OCI-LY7 (cell line): Measurements from ENCODE around the gene SPATA16. TPM values are rescaled to one million over a fixed set of nuclear protein-coding genes. Genes with fewer than 3 reads are reported as not detected.

Experiments
- BruUV-seq: library from RNA; stranded (reverse); fragments of 400-500 nt; replicated peaks from 2 replicates; lab custom pipeline; 2021; lab: Mats Ljungman, UMichigan
- CTCF ChIA-PET: fragments of 300-600 bp; sonication (Branson Sonifier 250); formaldehyde crosslinking; loops from one replicate; lab custom pipeline; 2022; ENCODE audit warnings: antibody characterized with exemption; ENCODE audit not compliant: unreplicated experiment; lab: Charles Lee
- POLR2A ChIA-PET: fragments of 300-600 bp; sonication (Branson Sonifier 250); formaldehyde crosslinking; loops from one replicate; lab custom pipeline; 2022; ENCODE audit warnings: antibody characterized with exemption; lab: Charles Lee
- DNase-seq: peaks from one replicate; pipeline ENCODE4 v3.0.0-alpha.2; 2015; ENCODE audit warnings: low spot score
- H2AFZ ChIP-seq: fragments of 200-600 bp; sonication (generic), shearing (Covaris generic); 2 replicates; pipeline ENCODE4 v1.6.1; 2014; ENCODE audit warnings: mild to moderate bottlenecking, antibody characterized with exemption, low read length, moderate library complexity
- H3K27ac ChIP-seq: fragments of 200-600 bp; sonication (generic); 2 replicates; pipeline ENCODE4 v1.5.1; 2014; ENCODE audit warnings: mixed run types, low read depth, mild to moderate bottlenecking, moderate library complexity, low read length, inconsistent platforms; ENCODE audit not compliant: poor library complexity, severe bottlenecking
- H3K36me3 ChIP-seq: fragments of 200-600 bp; sonication (generic); 2 replicates; pipeline ENCODE4 v1.6.1; 2014; ENCODE audit warnings: mild to moderate bottlenecking, antibody characterized with exemption, low read length, moderate library complexity, mixed read lengths; ENCODE audit not compliant: insufficient read depth
- H3K4me1 ChIP-seq: fragments of 200-600 bp; sonication (generic); 2 replicates; pipeline ENCODE4 v1.5.1; 2014; ENCODE audit warnings: mild to moderate bottlenecking, low read length; ENCODE audit not compliant: insufficient read depth, poor library complexity, severe bottlenecking
- H3K4me2 ChIP-seq: fragments of 200-600 bp; sonication (generic); 2 replicates; pipeline ENCODE4 v1.6.1; 2014; ENCODE audit warnings: mild to moderate bottlenecking, low read length
- H3K4me3 ChIP-seq: fragments of 200-600 bp; sonication (generic); 2 replicates; pipeline ENCODE4 v1.5.1; 2014; ENCODE audit warnings: mild to moderate bottlenecking, low read depth, low read length; ENCODE audit not compliant: poor library complexity, severe bottlenecking
- H3K79me2 ChIP-seq: fragments of 200-600 bp; sonication (generic); 2 replicates; pipeline ENCODE4 v1.6.1; 2016; ENCODE audit warnings: low read depth, mild to moderate bottlenecking, low read length, moderate library complexity, mixed read lengths; ENCODE audit not compliant: insufficient read depth
- H3K9me2 ChIP-seq: fragments of 200-600 bp; sonication (generic); 2 replicates; pipeline ENCODE4 v1.6.1; 2016; ENCODE audit warnings: mild to moderate bottlenecking, low read length, mixed read lengths; ENCODE audit not compliant: insufficient read depth
- H3K9me3 ChIP-seq: fragments of 200-600 bp; sonication (generic); 2 replicates; pipeline ENCODE4 v1.6.1; 2014; ENCODE audit warnings: mild to moderate bottlenecking, mixed run types, low read length, mixed read lengths
- H4K20me1 ChIP-seq: fragments of 200-600 bp; sonication (generic); 2 replicates; pipeline ENCODE4 v1.6.1; 2014; ENCODE audit warnings: mild to moderate bottlenecking, antibody characterized with exemption, low read length, moderate library complexity, mixed read lengths; ENCODE audit not compliant: insufficient read depth
- EZH2phosphoT487 ChIP-seq: fragments of 200-600 bp; sonication (generic); IDR thresholded peaks from 2 replicates; pipeline ENCODE4 v1.6.1; 2018; ENCODE audit warnings: low read depth, borderline replicate concordance, mild to moderate bottlenecking, mixed run types, antibody characterized with exemption, low read length, moderate library complexity, mixed read lengths
- intact Hi-C: fragments of 100-400 bp; cut with micrococcal nuclease; formaldehyde crosslinking; loops from one replicate; pipeline ENCODE4 v1.10.0; 2022; ENCODE audit not compliant: unreplicated experiment
- total RNA-seq, 2 experiments: library from RNA; depleted of rRNA in 1 of 2; stranded (reverse); fragments of >200 nt in 1 of 2; shearing (Covaris generic) in 1 of 2; gene quantifications; 2 replicates each; pipeline ENCODE4 v1.2.3, GENCODE V29; 2014 to 2022
- TF ChIP-seq, protein P1 (sequence below): fragments of 200-600 bp; sonication (generic); conservative IDR thresholded peaks from 2 replicates; pipeline ENCODE4 v1.5.1; 2014; ENCODE audit warnings: mild to moderate bottlenecking, antibody characterized with exemption, low read length, moderate library complexity, mixed read lengths

The SPATA16 gene
- total RNA-seq, 2 experiments from 2014 or later: not detected

GRCh38 chr3:173058229-173058628, 82.8 kb downstream of the SPATA16 start:
- no peak overlapping the region for H3K4me2 ChIP-seq
- TF ChIP-seq EZH2phosphoT487: no peak
- TF ChIP-seq, protein P1, sequence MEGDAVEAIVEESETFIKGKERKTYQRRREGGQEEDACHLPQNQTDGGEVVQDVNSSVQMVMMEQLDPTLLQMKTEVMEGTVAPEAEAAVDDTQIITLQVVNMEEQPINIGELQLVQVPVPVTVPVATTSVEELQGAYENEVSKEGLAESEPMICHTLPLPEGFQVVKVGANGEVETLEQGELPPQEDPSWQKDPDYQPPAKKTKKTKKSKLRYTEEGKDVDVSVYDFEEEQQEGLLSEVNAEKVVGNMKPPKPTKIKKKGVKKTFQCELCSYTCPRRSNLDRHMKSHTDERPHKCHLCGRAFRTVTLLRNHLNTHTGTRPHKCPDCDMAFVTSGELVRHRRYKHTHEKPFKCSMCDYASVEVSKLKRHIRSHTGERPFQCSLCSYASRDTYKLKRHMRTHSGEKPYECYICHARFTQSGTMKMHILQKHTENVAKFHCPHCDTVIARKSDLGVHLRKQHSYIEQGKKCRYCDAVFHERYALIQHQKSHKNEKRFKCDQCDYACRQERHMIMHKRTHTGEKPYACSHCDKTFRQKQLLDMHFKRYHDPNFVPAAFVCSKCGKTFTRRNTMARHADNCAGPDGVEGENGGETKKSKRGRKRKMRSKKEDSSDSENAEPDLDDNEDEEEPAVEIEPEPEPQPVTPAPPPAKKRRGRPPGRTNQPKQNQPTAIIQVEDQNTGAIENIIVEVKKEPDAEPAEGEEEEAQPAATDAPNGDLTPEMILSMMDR: no peak
- DNase-seq: no peak
- H4K20me1 ChIP-seq: no peaks in the 10 kb centered on the region
- POLR2A ChIA-PET: no interaction called here
- H3K4me3 ChIP-seq: no peak overlapping the region
- H3K79me2 ChIP-seq: no peaks in the 10 kb centered on the region
- no peaks in the 10 kb centered on the region for H3K4me1 ChIP-seq
- H3K9me3 ChIP-seq: no peaks in the 10 kb centered on the region
- no peak overlapping the region for H2AFZ ChIP-seq
- no peaks in the 10 kb centered on the region for H3K36me3 ChIP-seq
- intact Hi-C loops: no loop called here
- no peaks in the 10 kb centered on the region for H3K9me2 ChIP-seq
- no TSS peak for BruUV-seq
- H3K27ac ChIP-seq: no peak overlapping the region
- CTCF ChIA-PET: no interaction called here

- BruUV-seq: no TSS peak
- Histone ChIP-seq H2AFZ (no peak overlapping the region), H4K20me1 (no peaks in the 10 kb centered on the region), H3K79me2 (no peaks in the 10 kb centered on the region), H3K9me2 (no peaks in the 10 kb centered on the region), H3K9me3 (no peaks in the 10 kb centered on the region), H3K4me1 (no peaks in the 10 kb centered on the region), H3K4me3 (no peak overlapping the region), H3K4me2 (no peak overlapping the region), H3K27ac (no peak overlapping the region), H3K36me3 (no peaks in the 10 kb centered on the region)
- intact Hi-C loops: no loop called here
- TF ChIP-seq, protein P1: no peak
- TF ChIP-seq EZH2phosphoT487: no peak
- no peak for DNase-seq
- POLR2A ChIA-PET: no interaction called here
- CTCF ChIA-PET: no interaction called here
These were observed 85.7 kb downstream of the SPATA16 start for GRCh38 chr3:173055228-173055933.

DNA sequence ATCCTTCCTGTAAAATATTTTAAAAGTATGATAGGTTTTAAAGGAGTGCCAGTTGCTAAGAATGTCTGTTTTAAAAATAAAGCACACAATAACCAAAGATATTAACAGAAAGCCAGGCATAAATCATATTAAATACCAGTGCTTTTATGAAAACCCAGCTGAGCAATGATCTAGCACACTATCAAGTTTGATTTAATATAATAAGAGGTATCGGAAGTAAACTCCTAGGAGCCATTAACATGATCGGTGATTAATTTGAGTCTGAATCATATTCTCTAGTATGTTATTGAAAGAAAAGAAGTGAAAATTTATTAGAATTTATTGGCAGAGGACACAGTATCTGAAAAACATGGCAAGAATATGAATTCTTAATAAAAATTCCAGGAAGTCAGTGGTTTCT, 91.7 kb downstream of the SPATA16 start:
- CTCF ChIA-PET: no interaction called here
- Histone ChIP-seq H3K27ac (no peak overlapping the region), H3K79me2 (no peaks in the 10 kb centered on the region), H4K20me1 (no peaks in the 10 kb centered on the region), H3K9me2 (no peaks in the 10 kb centered on the region), H3K9me3 (no peaks in the 10 kb centered on the region), H3K36me3 (no peaks in the 10 kb centered on the region), H2AFZ (no peak overlapping the region), H3K4me3 (no peak overlapping the region), H3K4me2 (no peak overlapping the region), H3K4me1 (no peaks in the 10 kb centered on the region)
- TF ChIP-seq, protein P1: no peak
- TF ChIP-seq EZH2phosphoT487: no peak
- BruUV-seq: no TSS peak
- no peak for DNase-seq
- POLR2A ChIA-PET: no interaction called here
- intact Hi-C loops: loop anchor here (10.0 kb wide), 1 partner anchor 215 kb away; no protein-coding TSS in a partner anchor
